C4-2B (cell line): ENCODE measurements around the gene ACAP3.

ENCODE experiments used
- H3K27ac ChIP-seq: fragments of 450-650 bp; 2 replicates; pipeline ENCODE4 v1.5.1; 2017
- CTCF ChIP-seq: fragments of 450-650 bp; conservative IDR thresholded peaks from 2 replicates; pipeline ENCODE4 v1.5.1; 2017; ENCODE audit warnings: mild to moderate bottlenecking
- ZFX ChIP-seq: fragments of 450-650 bp; IDR thresholded peaks from 2 replicates; pipeline ENCODE4 v1.6.1; 2017

ACAP3 gene

GRCh38 chr1:1245178-1245816, 62.4 kb downstream of the ACAP3 start:
- TF ChIP-seq CTCF (no peak), ZFX (no peak)
- H3K27ac ChIP-seq: no peak overlapping the region

GRCh38 chr1:1244192-1244811, 63.4 kb downstream of the ACAP3 start:
- TF ChIP-seq ZFX: no peak
- no peak for TF ChIP-seq CTCF
- H3K27ac ChIP-seq: no peak overlapping the region

GRCh38 chr1:1243807-1244191, 63.9 kb downstream of the ACAP3 start:
- no peak overlapping the region for H3K27ac ChIP-seq

GRCh38 chr1:1243266-1243660, 64.5 kb downstream of the ACAP3 start:
- no peak for TF ChIP-seq ZFX
- no peak overlapping the region for H3K27ac ChIP-seq

More at GRCh38 chr1:1243807-1244191, 63.9 kb downstream of the ACAP3 start:
- TF ChIP-seq CTCF: no peak
- no peak for TF ChIP-seq ZFX

- no peak for TF ChIP-seq ZFX
- TF ChIP-seq CTCF: no peak
- no peak overlapping the region for H3K27ac ChIP-seq
Observed at GRCh38 chr1:1242461-1243265, 65.1 kb downstream of the ACAP3 start.
